Stimulated activated CD8-positive, alpha-beta memory T cell treated with anti-CD3 and anti-CD28 coated beads, Interleukin-15, amount 100 ng/mL, for 24 hours (primary cell): ENCODE data around the gene ZNF414.

Source experiments
- DNase-seq: peaks from one replicate; pipeline ENCODE4 v3.0.0-alpha.2; 2020; ENCODE audit warnings: low read depth

ZNF414 gene

GRCh38 chr19:8463365-8463764 is 50.6 kb downstream of the ZNF414 start:
- no peak for DNase-seq

- DNase-seq, result no peak
These were observed 51.4 kb downstream of the ZNF414 start for GRCh38 chr19:8462571-8462970.

- DNase-seq, result no peak
These were observed 52.1 kb downstream of the ZNF414 start for GRCh38 chr19:8461891-8462290.

GRCh38 chr19:8461376-8461775 is 52.6 kb downstream of the ZNF414 start:
- DNase-seq, result no peak

- DNase-seq, result no peak
These were observed 53.3 kb downstream of the ZNF414 start for GRCh38 chr19:8460516-8461298.
